Measurements from ENCODE around the gene YPEL2. TPM values are rescaled to one million over a fixed set of nuclear protein-coding genes. Genes with fewer than 3 reads are reported as not detected.
A peak's percentile ranks its signal among the peaks of the same experiment; 100 is the strongest.

YPEL2 gene
- polyA plus RNA-seq, 1 experiment: 9.2 TPM

DNA sequence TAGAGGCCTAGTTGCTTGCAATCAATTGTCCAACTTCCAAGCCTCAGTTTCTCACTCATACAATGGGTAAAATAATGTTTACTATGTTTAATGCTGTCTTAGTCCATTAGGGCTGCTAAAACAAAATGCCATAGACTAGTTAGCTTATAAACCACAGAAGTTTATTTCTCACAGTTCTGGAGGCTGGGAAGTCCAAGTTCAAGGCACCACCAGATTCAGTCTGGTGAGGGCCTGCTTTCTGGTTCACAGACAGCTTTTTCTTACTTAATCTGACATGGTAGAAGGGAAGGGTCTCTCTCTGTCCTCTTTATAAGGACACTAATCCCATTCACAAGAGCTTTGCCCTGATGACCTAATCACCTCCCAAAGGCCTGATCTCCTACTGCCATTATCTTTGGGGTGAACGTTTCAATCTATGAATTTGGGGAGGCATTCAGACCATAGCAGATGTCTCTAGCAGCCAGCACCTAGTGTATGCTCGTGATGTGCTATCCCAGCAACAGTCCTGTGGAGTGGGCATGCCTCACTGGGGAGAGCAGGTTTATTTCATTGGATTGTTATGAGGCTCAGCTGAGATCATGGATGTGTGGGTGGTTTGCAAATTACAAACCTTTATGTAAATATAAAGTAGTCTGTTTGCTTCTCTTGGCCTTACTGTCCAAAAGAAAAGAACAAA is 25.2 kb downstream of the YPEL2 start:
- ChIA-PET POLR2A (no interaction called here), CTCF (interaction anchor here (1.2 kb wide), 1 partner anchor 83 kb away, joined by 4 read pairs; no protein-coding TSS in a partner anchor)
- TF ChIP-seq, protein P1, sequence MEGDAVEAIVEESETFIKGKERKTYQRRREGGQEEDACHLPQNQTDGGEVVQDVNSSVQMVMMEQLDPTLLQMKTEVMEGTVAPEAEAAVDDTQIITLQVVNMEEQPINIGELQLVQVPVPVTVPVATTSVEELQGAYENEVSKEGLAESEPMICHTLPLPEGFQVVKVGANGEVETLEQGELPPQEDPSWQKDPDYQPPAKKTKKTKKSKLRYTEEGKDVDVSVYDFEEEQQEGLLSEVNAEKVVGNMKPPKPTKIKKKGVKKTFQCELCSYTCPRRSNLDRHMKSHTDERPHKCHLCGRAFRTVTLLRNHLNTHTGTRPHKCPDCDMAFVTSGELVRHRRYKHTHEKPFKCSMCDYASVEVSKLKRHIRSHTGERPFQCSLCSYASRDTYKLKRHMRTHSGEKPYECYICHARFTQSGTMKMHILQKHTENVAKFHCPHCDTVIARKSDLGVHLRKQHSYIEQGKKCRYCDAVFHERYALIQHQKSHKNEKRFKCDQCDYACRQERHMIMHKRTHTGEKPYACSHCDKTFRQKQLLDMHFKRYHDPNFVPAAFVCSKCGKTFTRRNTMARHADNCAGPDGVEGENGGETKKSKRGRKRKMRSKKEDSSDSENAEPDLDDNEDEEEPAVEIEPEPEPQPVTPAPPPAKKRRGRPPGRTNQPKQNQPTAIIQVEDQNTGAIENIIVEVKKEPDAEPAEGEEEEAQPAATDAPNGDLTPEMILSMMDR (IDR thresholded peaks at IDR 0.05; ENCODE audit: insufficient read depth, low read depth, low read length): no peak
- DNase-seq (ENCODE audit: low read depth): no peak
- H3K27me3 ChIP-seq (ENCODE audit: control insufficient read depth, insufficient read depth, low read length): no peaks in the 10 kb centered on the region
- peaks cover 4% of the 10 kb centered on the region for H3K36me3 ChIP-seq (ENCODE audit: control insufficient read depth, insufficient read depth, low read length)
- no peak overlapping the region for H3K4me3 ChIP-seq (ENCODE audit: low read depth, low read length)

DNA sequence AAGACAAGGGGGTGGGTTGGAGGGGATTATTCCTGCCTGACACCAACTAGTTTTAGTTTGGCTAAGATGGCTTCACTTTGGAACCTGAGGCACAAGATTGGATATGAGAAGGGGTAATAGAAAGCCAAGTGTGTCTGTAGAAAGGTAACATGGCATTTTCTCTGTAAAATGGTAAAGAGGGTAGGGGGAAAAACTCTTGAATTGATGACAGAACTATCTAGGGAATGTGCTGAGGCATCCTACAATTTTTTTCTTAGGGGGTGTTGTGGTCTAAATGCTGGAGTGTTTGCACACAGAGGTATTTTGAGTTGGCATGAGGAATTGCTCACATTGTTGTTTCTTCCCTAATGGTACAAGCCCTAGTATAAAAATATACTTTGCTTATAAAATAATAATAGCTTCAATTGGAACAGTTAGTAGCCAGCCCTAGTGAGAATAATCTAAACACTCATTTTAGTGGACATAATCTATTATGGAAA is 25.8 kb downstream of the YPEL2 start:
- no peak for DNase-seq (ENCODE audit: low read depth)
- POLR2A ChIA-PET: no interaction called here
- CTCF ChIA-PET: interaction anchor here (1.2 kb wide), 1 partner anchor 83 kb away, joined by 4 read pairs; no protein-coding TSS in a partner anchor
- H3K27me3 ChIP-seq (ENCODE audit: control insufficient read depth, insufficient read depth, low read length): no peaks in the 10 kb centered on the region
- H3K36me3 ChIP-seq (ENCODE audit: control insufficient read depth, insufficient read depth, low read length): peaks cover 4% of the 10 kb centered on the region
- H3K4me3 ChIP-seq (ENCODE audit: low read depth, low read length): no peak overlapping the region
- TF ChIP-seq, protein P1 (IDR thresholded peaks at IDR 0.05; ENCODE audit: insufficient read depth, low read depth, low read length): no peak

DNA sequence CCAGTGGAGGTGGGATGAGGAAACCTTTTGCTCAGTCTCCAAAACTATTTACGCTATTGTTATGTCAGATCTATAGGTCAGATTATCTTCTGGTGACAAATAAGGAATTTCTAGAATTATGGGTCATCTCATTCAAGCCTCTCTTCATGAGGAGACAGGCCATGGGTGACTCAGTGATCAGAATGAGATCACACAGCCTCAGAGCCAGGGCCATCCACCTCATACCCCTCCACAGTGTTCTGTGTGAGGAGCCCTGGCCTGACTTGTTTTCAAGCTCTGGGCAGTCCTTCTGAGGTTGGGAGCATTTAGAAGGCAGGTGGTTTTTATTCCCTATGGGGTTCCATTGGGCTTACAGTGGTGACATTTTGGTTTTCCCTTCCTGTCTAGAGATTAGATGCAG is 26.5 kb downstream of the YPEL2 start:
- no peak for DNase-seq (ENCODE audit: low read depth)
- POLR2A ChIA-PET: no interaction called here
- CTCF ChIA-PET: interaction anchor here (1.2 kb wide), 1 partner anchor 82 kb away, joined by 4 read pairs; no protein-coding TSS in a partner anchor
- no peak overlapping the region for H3K4me3 ChIP-seq (ENCODE audit: low read depth, low read length)
- TF ChIP-seq, protein P1 (IDR thresholded peaks at IDR 0.05; ENCODE audit: insufficient read depth, low read depth, low read length): no peak
- H3K36me3 ChIP-seq (ENCODE audit: control insufficient read depth, insufficient read depth, low read length): peaks cover 4% of the 10 kb centered on the region
- H3K27me3 ChIP-seq (ENCODE audit: control insufficient read depth, insufficient read depth, low read length): no peaks in the 10 kb centered on the region

DNA sequence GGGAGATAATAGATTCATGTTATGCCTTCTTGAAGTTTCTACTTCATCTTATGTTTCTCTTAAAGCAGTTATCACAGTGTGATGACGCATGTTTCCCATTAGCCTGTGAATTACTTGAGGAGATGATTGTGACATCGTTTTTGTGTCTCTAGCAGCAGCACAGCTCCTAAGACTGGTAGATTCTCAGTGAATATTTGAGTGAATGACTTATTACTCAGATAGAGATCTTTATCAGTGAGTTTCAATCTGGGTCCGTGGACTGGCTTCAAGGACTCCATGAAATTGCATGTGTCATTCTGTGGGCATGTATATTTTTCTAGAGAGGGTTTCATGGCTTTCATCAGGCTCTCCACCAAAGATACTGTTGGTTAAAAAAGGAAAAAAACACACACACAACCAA is 29.9 kb downstream of the YPEL2 start:
- Histone ChIP-seq H3K36me3 (ENCODE audit: control insufficient read depth, insufficient read depth, low read length) (no peaks in the 10 kb centered on the region; the same call in 1 of the 2 replicates), H3K27me3 (ENCODE audit: control insufficient read depth, insufficient read depth, low read length) (no peaks in the 10 kb centered on the region), H3K4me3 (ENCODE audit: low read depth, low read length) (no peak overlapping the region)
- DNase-seq (ENCODE audit: low read depth): peak; percentile 87
- POLR2A ChIA-PET: no interaction called here
- TF ChIP-seq, protein P1 (IDR thresholded peaks at IDR 0.05; ENCODE audit: insufficient read depth, low read depth, low read length): no peak
- CTCF ChIA-PET: no interaction called here

DNA sequence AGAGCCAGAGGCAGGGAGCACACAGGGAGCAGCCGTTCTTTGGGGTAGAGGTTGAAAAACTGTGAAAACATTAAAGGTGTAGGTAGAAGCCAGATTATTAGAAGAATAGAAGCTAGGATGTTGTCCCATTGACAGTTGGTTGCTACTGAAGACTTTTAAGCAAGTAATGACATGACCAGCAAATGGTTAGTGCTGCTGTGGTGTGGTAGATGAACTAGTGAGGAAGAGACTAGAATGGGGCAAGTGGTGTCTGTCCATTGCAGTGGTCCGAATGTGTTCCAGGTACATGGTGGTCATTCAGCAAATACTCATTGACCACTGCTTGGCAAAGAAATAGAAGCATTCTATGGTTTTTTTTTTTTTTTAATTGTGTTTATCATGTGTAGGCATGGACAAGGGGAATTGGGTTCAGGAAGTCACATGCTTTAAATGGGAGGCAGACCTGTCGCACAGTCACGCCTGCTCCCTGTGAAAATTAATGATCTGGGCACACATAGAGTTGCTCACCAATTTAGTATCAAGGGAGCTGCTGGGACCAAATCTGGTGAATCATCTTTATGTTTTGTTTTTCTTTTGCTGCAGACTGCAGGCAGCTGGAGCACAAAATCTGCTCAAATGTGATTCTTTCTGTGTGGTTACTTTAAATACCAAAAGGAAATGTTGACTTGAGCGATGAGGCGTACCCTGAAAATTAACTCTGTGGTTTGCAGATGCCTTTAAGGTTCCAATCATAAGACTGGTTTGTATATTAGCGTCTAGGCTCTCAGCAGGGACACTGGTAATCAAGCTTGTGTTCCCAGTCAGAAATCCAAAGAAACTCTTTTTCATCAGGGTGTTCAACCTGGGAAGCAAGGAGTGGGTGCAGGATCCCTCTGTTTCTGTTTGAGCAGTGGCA is 30.7 kb downstream of the YPEL2 start:
- CTCF ChIA-PET: no interaction called here
- TF ChIP-seq, protein P1 (IDR thresholded peaks at IDR 0.05; ENCODE audit: insufficient read depth, low read depth, low read length): no peak
- POLR2A ChIA-PET: no interaction called here
- Histone ChIP-seq H3K36me3 (ENCODE audit: control insufficient read depth, insufficient read depth, low read length) (no peaks in the 10 kb centered on the region), H3K27me3 (ENCODE audit: control insufficient read depth, insufficient read depth, low read length) (no peaks in the 10 kb centered on the region), H3K4me3 (ENCODE audit: low read depth, low read length) (no peak overlapping the region)
- peak; percentile 90 for DNase-seq (ENCODE audit: low read depth)

Data from BJ (cell line).